Epithelial cell of proximal tubule (primary cell): ENCODE measurements around the gene SLC17A7. TPM values are rescaled to one million over a fixed set of nuclear protein-coding genes. Genes with fewer than 3 reads are reported as not detected.
"Not testable (repeated sequence)": the region's sequence is repeated elsewhere in the genome, so short reads cannot be mapped to it uniquely, and the experiment has no call there.

ENCODE experiments used
- DNase-seq: peaks from one replicate; pipeline ENCODE4 v3.0.0-alpha.2; 2011; ENCODE audit warnings: low read depth
- H3K4me3 ChIP-seq: 2 replicates; pipeline ENCODE4 v1.5.1; 2011; ENCODE audit warnings: low read depth, mild to moderate bottlenecking, low read length
- total RNA-seq: library from RNA; depleted of rRNA; stranded (reverse); fragments of >200 nt; gene quantifications from 2 replicates; pipeline ENCODE4 v1.2.3, GENCODE V29; 2015
- TF ChIP-seq, protein P1 (sequence below): conservative IDR thresholded peaks from 2 replicates; pipeline ENCODE4 v1.5.1; 2012; ENCODE audit warnings: low read depth, mild to moderate bottlenecking, low read length

Gene SLC17A7
- total RNA-seq, 1 donor from 2014 or later = not detected

DNA sequence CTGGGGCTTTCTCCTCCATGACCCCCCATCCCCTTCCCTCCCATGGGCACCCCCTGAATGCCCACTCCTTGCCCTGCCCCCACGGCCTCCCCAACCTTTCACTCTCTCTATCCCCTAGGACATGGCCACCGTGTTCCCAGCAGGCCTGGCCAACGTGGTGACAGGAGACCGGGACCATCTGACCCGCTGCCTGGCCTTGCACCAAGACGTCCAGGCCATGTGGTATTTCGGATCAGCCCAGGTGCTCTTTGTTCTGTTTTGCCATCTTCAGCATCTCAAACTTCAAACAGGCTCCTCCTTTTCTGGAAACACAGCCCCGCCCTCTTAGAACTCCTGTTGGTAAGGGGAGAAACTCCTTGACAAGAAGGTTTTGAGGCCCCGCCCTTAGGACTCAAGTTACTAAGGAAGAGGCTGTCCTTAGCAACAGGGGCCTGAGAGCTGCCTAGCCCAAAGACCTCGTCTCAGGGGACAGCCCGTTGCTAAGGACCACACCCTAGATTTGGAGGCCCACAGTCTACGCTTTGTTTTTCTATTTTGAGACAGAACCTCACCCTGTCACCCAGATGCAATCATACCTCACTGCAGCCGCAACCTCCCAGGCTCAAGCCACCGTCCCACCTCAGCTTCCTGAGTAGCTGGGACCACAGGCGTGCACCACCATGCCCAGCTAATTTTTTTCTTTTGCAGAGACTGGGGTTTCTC lies 27.6 kb upstream of the SLC17A7 start:
- TF ChIP-seq, protein P1, sequence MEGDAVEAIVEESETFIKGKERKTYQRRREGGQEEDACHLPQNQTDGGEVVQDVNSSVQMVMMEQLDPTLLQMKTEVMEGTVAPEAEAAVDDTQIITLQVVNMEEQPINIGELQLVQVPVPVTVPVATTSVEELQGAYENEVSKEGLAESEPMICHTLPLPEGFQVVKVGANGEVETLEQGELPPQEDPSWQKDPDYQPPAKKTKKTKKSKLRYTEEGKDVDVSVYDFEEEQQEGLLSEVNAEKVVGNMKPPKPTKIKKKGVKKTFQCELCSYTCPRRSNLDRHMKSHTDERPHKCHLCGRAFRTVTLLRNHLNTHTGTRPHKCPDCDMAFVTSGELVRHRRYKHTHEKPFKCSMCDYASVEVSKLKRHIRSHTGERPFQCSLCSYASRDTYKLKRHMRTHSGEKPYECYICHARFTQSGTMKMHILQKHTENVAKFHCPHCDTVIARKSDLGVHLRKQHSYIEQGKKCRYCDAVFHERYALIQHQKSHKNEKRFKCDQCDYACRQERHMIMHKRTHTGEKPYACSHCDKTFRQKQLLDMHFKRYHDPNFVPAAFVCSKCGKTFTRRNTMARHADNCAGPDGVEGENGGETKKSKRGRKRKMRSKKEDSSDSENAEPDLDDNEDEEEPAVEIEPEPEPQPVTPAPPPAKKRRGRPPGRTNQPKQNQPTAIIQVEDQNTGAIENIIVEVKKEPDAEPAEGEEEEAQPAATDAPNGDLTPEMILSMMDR = no peak
- H3K4me3 ChIP-seq = no peak overlapping the region
- DNase-seq = no peak

- TF ChIP-seq, protein P1 = no peak
Observed at GRCh38 chr19:49468199-49468598, 26.9 kb upstream of the SLC17A7 start.

DNA sequence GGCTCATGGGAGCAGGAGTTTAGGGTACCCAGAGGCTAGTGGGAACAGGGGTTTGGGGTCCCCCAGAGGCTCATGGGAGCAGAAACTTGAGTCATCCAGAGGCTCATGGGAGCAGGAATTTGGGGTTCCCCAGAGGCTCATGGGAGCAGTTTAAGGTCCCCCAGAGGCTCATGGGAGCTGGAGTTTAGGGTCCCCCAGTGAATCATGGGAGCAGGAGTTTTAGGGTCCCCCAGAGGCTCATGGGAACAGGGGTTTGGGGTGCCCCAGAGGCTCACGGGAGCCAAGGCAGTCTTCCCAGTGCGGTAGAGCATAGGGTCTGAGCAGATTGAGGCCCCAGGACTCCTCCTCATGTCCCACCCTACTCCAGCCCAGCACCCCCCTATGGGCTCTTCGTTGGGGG lies 24.0 kb upstream of the SLC17A7 start:
- no peak overlapping the region for H3K4me3 ChIP-seq
- TF ChIP-seq, protein P1 = no peak
- DNase-seq = no peak

More at GRCh38 chr19:49468199-49468598, 26.9 kb upstream of the SLC17A7 start:
- H3K4me3 ChIP-seq = no peak overlapping the region
- no peak for DNase-seq

GRCh38 chr19:49463960-49464740 lies 22.8 kb upstream of the SLC17A7 start:
- H3K4me3 ChIP-seq = no peak overlapping the region
- no peak for DNase-seq
- TF ChIP-seq, protein P1 = no peak

GRCh38 chr19:49462492-49462891 lies 21.2 kb upstream of the SLC17A7 start:
- TF ChIP-seq, protein P1 = no peak
- no peak for DNase-seq
- H3K4me3 ChIP-seq = no peak overlapping the region

DNA sequence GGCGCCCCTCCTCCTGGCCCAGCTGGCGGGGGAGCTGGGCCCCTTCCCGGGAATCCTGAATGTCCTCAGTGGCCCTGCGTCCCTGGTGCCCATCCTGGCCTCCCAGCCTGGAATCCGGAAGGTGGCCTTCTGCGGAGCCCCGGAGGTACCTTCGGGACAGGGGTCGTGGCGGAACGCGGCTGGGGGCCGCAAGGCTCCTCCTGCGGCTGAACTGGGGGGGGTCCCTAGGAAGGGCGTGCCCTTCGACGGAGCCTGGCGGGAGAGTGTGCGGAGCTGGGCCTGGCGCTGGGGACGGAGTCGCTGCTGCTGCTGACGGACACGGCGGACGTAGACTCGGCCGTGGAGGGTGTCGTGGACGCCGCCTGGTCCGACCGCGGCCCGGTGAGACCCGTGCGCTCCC lies 20.3 kb upstream of the SLC17A7 start:
- TF ChIP-seq, protein P1 = no peak
- no peak for DNase-seq
- H3K4me3 ChIP-seq = no peak overlapping the region

GRCh38 chr19:49461130-49461529 lies 19.8 kb upstream of the SLC17A7 start:
- not testable (repeated sequence) for DNase-seq

More at GRCh38 chr19:49461130-49461529, 19.8 kb upstream of the SLC17A7 start:
- H3K4me3 ChIP-seq = not testable (repeated sequence)
